ENCODE results near the gene TMOD3.

DNA sequence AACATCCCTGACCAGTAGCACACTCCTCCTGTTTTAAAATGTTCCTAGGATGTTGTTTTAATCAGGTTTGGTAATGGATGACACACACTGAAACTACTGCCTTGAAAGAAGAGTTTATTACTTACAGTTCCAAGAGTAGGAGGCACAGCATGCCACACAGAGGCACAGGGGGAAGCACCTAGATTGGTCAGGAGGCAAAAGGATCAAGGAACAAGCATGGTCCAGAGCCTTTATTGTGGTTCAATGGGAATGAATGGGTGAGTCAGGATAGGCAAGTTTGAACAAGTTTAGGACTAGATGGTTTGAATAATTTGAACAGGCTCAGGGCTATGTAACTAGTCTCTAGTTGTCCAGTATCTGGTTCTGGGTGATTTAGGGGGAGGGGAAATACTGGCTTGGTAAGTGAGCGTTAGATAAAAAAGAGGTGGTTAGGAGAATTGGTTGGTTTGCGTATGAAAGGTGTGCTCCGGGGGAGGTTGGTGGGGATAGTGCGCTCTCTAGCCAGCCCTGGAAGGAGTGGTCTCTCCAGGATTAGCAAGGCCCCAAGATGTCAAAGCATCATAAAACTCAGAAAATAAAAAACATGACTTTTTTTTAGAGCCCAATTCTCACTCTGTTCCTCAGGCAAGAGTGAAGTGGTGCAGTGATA, 35.1 kb downstream of the TMOD3 start:
- TF ChIP-seq CTCF (IDR thresholded peaks at IDR 0.05): no peak
- no peak for TF ChIP-seq POLR2A (IDR thresholded peaks at IDR 0.05)
